Osteoblast (primary cell): ENCODE measurements around the gene VKORC1L1. TPM values are rescaled to one million over a fixed set of nuclear protein-coding genes. Genes with fewer than 3 reads are reported as not detected.

ENCODE experiments used
- DNase-seq: peaks from one replicate; pipeline ENCODE4 v3.0.0; 2011; ENCODE audit warnings: low spot score, mixed read lengths; ENCODE audit not compliant: insufficient read length; ENCODE audit errors: missing footprints
- H2AFZ ChIP-seq: 2 replicates; pipeline ENCODE4 v1.6.0; 2011; ENCODE audit warnings: mild to moderate bottlenecking, low read length
- H3K27ac ChIP-seq: 2 replicates; pipeline ENCODE4 v1.5.1; 2011; ENCODE audit warnings: mild to moderate bottlenecking, low read depth, low read length, moderate library complexity
- H3K27me3 ChIP-seq: 2 replicates; pipeline ENCODE4 v1.6.0; 2012; ENCODE audit warnings: mild to moderate bottlenecking, control low read depth, inconsistent platforms, low read length, moderate library complexity; ENCODE audit not compliant: insufficient read depth
- H3K36me3 ChIP-seq: 2 replicates; pipeline ENCODE4 v1.5.1; 2011; ENCODE audit warnings: mild to moderate bottlenecking, low read length, control low read depth, moderate library complexity; ENCODE audit not compliant: insufficient read depth
- H3K4me1 ChIP-seq: 2 replicates; pipeline ENCODE4 v1.5.1; 2011; ENCODE audit warnings: mild to moderate bottlenecking, low read length, control low read depth, moderate library complexity; ENCODE audit not compliant: insufficient read depth
- H3K4me2 ChIP-seq: 2 replicates; pipeline ENCODE4 v1.6.0; 2011; ENCODE audit warnings: mild to moderate bottlenecking, low read length; ENCODE audit not compliant: insufficient read depth
- H3K4me3 ChIP-seq: fragments of 200-600 bp; sonication (generic); 3 replicates; pipeline ENCODE4 v1.5.1; 2012; ENCODE audit warnings: mild to moderate bottlenecking, low read length, inconsistent platforms; ENCODE audit not compliant: insufficient read depth
- H3K79me2 ChIP-seq: 2 replicates; pipeline ENCODE4 v1.6.0; 2012; ENCODE audit warnings: mild to moderate bottlenecking, low read length, control low read depth, inconsistent platforms; ENCODE audit not compliant: insufficient read depth
- H3K9me3 ChIP-seq: 2 replicates; pipeline ENCODE4 v1.5.1; 2011; ENCODE audit warnings: low read depth, low read length, control low read depth
- H4K20me1 ChIP-seq: 2 replicates; pipeline ENCODE4 v1.6.0; 2012; ENCODE audit warnings: mild to moderate bottlenecking, low read length, control low read depth; ENCODE audit not compliant: insufficient read depth
- total RNA-seq: library from RNA; depleted of rRNA; stranded (reverse); fragments of >200 nt; gene quantifications from 2 replicates; pipeline ENCODE4 v1.2.3, GENCODE V29; 2012
- TF ChIP-seq, protein P1 (sequence below): IDR thresholded peaks from 2 replicates; pipeline ENCODE4 v1.5.1; 2011; ENCODE audit warnings: mild to moderate bottlenecking, low read depth, low read length, moderate library complexity; ENCODE audit errors: extremely low read depth

VKORC1L1 gene
- total RNA-seq, 1 donor: 18.5 TPM

DNA sequence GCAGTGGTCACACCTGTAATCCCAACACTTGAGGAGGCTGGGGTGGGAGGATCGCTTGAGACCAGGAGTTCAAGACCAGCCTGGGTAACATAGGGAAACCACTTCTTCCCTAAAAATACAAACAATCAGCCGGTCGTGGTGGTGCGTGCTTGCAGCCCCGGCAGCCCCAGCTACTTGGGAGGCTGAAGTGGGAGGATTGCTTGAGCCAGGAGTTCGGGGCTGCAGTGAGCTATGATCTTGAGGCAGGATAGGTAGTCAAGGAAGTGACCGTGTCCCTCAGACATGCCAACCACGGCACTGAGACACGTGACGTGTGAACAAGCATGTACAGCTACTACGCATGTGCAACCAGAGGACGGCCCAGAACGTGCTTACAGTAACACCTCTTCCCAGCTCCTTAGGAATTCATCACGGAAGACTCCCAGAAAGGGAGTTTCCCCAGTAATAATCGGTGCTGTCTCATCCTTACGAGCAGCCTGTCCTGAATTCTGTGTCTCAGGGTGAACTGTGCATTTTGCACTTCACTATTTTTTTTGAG is 103.9 kb downstream of the VKORC1L1 start:
- peaks cover 13% of the 10 kb centered on the region for H3K79me2 ChIP-seq
- H3K4me2 ChIP-seq: no peak overlapping the region
- peak; percentile 68 for DNase-seq
- H3K36me3 ChIP-seq: peaks cover 13% of the 10 kb centered on the region
- TF ChIP-seq, protein P1, sequence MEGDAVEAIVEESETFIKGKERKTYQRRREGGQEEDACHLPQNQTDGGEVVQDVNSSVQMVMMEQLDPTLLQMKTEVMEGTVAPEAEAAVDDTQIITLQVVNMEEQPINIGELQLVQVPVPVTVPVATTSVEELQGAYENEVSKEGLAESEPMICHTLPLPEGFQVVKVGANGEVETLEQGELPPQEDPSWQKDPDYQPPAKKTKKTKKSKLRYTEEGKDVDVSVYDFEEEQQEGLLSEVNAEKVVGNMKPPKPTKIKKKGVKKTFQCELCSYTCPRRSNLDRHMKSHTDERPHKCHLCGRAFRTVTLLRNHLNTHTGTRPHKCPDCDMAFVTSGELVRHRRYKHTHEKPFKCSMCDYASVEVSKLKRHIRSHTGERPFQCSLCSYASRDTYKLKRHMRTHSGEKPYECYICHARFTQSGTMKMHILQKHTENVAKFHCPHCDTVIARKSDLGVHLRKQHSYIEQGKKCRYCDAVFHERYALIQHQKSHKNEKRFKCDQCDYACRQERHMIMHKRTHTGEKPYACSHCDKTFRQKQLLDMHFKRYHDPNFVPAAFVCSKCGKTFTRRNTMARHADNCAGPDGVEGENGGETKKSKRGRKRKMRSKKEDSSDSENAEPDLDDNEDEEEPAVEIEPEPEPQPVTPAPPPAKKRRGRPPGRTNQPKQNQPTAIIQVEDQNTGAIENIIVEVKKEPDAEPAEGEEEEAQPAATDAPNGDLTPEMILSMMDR: no peak
- no peaks in the 10 kb centered on the region for H3K27me3 ChIP-seq
- no peaks in the 10 kb centered on the region for H4K20me1 ChIP-seq
- no peak overlapping the region for H3K27ac ChIP-seq
- no peak overlapping the region for H2AFZ ChIP-seq
- H3K4me1 ChIP-seq: peaks cover 8% of the 10 kb centered on the region
- H3K4me3 ChIP-seq: no peak overlapping the region
- no peaks in the 10 kb centered on the region for H3K9me3 ChIP-seq

DNA sequence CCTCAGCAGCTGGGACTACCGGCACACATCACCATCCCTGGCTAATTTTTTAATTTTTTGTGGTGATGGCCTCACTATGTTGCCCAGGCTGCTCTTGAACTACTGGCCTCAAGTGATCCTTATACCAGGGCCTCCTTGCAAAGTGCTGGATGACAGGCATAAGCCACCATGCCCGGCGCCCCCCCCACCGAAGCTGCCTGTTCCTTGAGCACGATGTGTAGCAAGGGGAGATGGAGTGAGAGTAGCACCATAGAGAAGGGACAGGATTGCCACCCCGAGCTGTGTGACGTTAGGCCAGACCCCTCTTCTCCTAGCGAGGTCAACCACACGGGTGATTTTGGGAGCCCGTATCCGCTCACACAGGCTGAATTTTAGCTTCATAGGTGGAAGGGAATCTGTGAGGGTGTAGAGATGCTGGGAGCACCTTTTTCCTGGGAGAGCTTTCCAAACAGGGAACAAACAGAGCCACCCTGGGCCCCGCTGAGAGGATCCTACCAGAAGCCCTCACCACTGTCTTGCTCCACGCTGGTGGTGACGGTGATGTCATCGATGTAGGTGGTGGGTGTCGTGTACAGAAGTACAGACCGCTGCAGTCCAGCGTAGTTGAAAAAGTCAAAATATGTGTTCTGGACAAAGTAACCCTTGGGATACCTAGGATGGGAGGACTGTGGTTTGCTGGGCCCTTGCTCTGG is 106.2 kb downstream of the VKORC1L1 start:
- Histone ChIP-seq H2AFZ (no peak overlapping the region), H4K20me1 (no peaks in the 10 kb centered on the region), H3K79me2 (peaks cover 16% of the 10 kb centered on the region), H3K27me3 (no peaks in the 10 kb centered on the region), H3K36me3 (peaks cover 7% of the 10 kb centered on the region), H3K27ac (no peak overlapping the region), H3K4me1 (peaks cover 11% of the 10 kb centered on the region), H3K4me3 (no peak overlapping the region), H3K9me3 (no peaks in the 10 kb centered on the region), H3K4me2 (no peak overlapping the region)
- peak; percentile 41 for DNase-seq
- TF ChIP-seq, protein P1: no peak

DNA sequence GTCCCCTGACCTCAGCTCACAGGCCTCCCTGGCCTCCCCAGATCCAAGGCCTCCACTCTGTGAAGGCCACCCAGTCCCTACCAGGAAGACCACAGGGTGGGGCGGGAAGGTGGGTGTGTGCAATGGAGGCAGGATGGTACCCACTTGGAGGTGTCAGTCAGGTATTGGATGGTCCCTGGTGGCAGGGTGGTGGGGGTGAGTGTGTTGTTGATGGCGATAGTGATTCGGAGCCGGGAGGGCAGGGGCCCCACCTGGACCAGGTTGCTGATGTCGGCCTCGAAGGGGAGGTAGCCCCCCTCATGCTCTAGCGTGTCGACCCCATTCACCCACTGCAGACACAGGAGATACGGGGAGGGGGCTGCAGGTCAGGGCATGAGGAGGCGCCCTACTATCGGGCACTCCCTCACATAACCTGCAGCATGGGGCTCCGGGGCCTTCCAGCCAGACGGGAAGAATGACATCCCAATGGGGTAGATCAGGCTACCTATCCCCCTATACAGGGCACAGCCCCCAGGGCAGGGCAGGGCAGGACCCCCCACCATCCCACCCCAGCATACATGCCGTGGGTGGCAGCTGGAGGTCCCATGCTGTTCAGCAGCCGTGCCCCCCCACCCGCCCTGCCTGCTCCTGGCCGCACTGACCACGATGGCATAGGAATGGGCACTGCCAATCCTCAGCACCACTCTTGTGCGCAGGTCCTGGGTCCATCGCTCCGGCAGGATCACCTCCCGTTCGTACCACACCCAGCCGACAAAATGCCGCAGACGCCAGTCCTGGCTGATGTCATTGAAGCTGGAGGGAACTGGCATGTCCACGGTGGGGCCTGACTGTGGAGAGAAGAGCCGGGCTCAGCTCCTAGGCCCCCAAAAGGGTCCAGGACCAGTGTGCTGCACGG is 107.0 kb downstream of the VKORC1L1 start:
- no peaks in the 10 kb centered on the region for H4K20me1 ChIP-seq
- DNase-seq: peak; percentile 66
- H3K4me1 ChIP-seq: peaks cover 11% of the 10 kb centered on the region
- peaks cover 16% of the 10 kb centered on the region for H3K79me2 ChIP-seq
- no peak overlapping the region for H2AFZ ChIP-seq
- no peaks in the 10 kb centered on the region for H3K27me3 ChIP-seq
- no peak overlapping the region for H3K27ac ChIP-seq
- no peaks in the 10 kb centered on the region for H3K9me3 ChIP-seq
- H3K4me3 ChIP-seq: no peak overlapping the region
- TF ChIP-seq, protein P1: no peak
- H3K36me3 ChIP-seq: peaks cover 4% of the 10 kb centered on the region
- no peak overlapping the region for H3K4me2 ChIP-seq
